Islet of Langerhans (tissue), 1 donor: ENCODE measurements around the gene ELP4.

ENCODE experiments used
- FAIRE-seq: peaks from one replicate; lab custom pipeline; 2011; peaks lifted over from hg19 to GRCh38; lab: Jason Lieb, UNC

Gene ELP4

GRCh38 chr11:31780078-31780477 lies 270.5 kb downstream of the ELP4 start:
- no peak for FAIRE-seq

- FAIRE-seq = peak; percentile 97
Measured at GRCh38 chr11:31780480-31780971, 271.0 kb downstream of the ELP4 start.

GRCh38 chr11:31782257-31782656 lies 272.7 kb downstream of the ELP4 start:
- no peak for FAIRE-seq

DNA sequence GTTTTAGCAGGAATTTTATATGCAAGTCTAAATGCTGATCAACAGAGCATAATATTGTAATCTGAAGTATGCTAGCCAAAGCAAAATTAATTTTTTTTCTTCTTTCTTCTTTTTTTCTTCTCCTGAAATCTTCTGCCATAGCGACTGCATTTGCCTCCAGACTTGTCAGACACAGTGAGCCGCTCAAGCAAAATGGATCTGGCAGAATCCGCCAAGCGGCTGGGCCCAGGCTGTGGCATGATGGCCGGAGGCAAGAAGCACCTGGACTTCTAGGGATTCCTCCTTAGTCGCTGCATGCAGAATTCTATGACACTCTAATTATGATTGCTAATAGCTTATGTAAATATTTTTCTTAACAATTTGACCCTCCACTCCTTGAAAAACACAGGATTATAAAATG lies 273.7 kb downstream of the ELP4 start:
- FAIRE-seq = peak; percentile 53

DNA sequence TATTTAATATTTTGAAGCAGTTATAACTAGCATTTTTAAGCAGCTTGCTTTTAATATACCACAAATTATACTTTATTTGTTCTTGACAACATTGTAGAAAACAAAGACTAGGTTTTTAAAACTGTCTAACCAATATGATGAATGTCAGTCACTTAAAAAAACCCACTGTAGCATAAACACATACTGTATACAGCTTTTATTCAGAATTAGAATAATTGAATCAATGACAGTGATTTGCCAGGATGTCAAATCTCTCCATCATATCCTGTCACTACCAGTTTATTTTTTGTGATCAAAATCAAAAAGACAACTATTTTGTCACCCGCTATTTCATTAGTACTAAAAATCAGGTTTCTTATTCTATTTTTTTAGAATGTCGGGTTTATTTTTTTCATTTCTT lies 275.0 kb downstream of the ELP4 start:
- FAIRE-seq = no peak

DNA sequence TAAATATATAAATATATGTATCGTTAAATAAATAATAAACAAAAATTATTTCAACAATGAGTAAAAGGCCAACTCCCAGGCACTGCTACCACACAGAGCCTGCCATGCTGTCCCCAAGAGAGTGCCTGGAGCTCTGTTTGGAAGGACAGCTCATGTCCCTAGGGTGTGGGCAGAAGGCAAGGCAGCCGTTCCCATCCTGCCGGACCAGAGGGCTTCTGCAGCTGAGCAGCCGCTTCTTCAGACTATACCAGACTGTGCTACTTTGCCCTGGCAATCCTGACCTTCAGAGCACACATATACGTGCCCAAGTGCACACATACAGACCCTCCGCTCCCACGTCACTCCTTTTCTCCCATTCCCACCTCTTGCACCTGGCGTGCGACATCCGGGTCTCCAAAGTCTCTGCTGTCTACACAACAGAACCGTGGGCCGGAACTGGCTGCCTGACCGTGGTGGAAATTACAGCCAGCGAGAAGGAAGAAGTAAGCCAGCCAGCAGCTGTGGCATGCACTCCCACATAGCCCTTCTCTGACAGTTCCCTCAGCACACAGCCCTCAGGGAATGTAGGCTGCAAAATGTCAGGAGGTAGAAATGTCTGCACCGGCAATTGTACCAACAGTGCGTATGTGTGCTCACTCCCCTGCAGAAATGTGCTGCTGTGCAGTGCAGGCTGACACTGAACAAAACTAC lies 277.6 kb downstream of the ELP4 start:
- FAIRE-seq = no peak

GRCh38 chr11:31788085-31788484 lies 278.5 kb downstream of the ELP4 start:
- no peak for FAIRE-seq

DNA sequence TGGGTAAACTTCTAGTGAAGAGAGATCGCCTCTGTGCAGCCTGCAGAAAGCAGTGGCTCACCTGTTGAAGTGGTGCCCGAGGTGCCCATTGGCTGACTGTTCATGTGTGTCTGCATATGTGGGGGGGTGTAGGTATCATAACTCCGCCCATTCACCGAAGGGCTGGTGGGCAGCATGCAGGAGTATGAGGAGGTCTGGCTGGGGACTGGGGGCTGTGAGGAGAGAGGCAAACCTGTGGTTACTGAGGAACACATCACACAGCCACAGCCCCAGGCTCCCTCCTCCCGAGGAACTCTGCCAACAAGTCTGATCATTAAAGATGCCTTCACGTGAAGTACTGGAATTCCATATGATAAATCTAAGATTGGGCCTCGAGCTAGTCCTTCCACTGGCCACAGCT lies 281.1 kb downstream of the ELP4 start:
- no peak for FAIRE-seq

DNA sequence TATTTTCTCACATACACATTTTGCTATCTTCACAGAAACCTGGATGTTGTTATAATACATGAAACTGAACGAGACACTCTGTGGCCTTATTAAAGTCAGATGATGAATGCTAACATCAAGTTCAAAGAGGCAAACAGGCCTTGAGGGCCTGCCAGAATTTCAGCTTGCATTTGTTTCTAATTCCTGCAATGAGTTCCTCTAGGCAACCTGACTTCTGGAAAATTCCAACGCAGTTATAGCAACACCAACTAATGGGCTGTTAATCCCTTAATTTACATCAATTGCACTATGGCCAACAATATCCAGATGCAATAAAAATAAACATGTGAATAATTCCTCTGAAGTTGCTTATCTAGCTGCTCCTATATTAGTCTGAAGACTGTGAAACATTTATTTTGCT lies 282.5 kb downstream of the ELP4 start:
- FAIRE-seq = no peak

GRCh38 chr11:31792456-31792855 lies 282.9 kb downstream of the ELP4 start:
- no peak for FAIRE-seq

- FAIRE-seq = no peak
Measured at GRCh38 chr11:31793264-31793663, 283.7 kb downstream of the ELP4 start.

GRCh38 chr11:31794548-31794947 lies 285.0 kb downstream of the ELP4 start:
- FAIRE-seq = no peak

- no peak for FAIRE-seq
Measured at GRCh38 chr11:31795706-31796498, 286.3 kb downstream of the ELP4 start.

DNA sequence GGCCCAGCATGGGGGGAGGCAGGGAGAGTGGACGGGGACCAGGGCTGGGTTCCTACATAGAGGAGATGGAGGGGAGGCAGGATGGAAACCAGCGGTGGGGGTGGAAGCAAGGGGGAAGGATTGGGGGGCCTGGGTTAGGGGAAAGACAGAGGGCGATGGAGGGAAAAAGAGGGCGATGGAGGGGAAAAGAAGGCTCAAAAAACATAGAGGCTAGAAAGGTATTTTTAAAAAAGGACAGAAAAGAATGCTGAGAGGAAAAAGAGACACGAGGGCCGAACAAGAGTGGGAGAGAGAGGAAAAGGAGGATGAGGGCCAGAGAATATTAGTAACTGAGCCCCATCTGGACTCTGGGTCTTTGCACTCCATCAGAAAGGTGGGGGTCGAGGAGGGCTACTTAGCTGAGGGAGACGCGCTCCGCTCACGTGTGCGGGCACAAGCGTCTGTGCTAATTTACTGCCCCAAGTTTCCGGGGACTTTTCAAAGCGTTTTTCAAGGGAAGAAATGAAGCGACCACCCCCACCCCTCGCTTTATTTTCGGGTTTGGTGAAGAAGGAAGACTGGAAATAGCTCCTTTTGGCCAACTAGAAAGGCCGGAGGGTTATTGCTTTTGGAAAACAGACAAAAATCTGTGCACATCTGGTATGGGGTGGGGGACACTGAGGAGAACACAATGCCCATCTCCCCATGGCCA lies 287.1 kb downstream of the ELP4 start:
- no peak for FAIRE-seq

DNA sequence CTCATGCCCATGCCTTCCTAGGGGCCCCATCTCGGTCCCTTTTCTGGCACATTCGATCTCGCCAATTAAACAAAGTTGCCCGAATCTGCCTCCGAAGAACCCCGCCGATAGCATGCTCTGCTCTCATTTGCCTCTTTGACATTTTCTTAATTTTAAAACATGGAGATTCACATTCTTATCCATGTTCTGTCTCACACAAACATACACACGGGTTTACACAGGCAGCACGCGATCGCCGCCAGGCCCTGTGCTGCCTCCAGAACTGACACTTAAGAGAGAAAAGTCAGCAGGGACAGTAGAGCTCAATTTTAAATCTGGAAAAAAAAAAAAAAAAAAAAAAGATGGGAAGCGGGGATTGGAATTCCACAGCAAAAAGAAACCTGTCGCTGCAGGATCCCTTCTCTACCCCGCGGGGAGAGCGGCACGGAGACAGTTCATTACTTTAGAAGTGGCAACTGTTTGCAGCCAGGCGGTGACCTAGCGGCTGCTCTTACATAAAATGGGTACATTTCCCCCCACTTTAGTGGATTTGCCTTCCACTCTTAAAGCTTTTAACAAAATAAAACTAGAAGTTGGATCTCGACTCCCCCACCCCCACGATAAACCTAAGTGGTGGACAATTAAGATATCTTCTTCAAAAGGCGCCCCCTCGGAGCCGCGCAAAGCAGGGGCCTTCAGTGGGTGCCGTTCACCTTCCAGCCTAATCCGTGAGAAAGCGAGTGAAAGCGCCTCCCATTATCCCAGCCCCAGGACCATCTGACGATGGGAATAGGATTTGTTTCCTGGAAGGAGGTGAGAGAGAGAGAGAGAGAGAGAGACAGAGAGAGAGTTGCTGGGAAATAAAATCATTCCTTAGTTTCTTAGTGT lies 287.9 kb downstream of the ELP4 start:
- FAIRE-seq = no peak

DNA sequence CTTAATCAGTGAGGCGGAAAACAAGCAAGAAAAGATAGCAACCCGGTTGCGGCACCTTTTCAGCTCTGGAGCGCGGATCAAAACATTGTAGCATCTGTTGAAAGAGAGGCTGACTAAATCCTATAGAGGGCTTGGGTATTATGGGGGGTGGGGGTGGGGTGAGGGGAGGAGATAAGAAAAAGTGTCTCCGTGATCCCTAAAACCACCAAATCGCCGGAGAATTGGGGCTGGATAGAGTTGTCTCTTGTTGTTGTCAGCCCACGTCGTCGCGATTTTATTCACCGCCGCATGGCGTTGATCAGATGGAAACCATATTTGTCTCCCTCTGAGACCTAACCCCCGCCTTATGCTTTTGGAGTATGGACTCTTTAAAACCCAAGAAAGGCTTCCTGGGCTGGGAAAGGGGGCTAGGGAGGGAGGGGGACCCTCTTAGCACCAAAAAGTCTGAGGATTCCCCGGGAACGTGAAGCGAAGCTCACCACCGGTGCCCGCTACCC lies 288.5 kb downstream of the ELP4 start:
- FAIRE-seq = no peak

DNA sequence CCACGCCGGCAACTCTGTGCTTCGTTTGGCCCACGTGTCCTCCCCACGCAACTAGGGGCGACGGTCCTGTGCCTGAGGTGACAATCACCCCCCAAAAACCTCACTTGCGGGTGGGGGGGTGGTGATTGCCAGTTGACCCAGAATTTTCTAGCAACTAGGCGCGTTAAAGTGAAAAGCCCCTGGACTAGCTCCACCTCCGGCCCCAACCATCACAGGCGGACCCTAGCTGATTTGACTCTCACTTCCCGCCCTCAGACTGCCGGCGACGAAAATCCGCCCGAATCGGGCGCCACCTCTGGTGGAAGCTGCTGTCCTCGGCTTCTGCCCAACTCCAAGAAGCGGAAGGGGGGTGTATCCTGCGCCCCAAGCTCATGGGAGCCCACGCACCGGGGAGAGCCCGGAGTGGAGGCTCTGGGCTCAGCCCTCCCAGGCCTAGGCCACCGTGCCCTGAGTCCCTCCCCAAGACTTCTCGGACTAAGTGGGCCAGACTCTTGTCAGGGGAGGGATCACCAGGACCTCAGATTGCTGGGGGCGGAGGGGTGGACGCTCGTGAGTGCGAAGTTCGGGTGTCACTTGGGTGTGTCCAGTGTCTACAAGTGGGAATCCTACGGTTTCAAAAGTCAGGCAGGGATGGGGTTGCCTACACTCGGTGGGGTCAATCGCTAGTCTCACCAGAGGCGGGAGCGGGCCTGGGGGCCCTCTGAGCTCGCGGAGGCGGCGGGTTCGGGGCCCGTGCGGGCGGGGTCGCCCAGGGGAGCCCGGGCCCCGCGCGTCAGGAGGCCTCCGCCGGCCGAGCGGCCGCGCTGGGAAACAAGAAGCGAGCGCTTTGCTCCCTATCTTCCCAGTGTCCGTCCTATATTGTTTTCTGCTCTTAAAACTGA lies 289.2 kb downstream of the ELP4 start:
- FAIRE-seq = no peak

DNA sequence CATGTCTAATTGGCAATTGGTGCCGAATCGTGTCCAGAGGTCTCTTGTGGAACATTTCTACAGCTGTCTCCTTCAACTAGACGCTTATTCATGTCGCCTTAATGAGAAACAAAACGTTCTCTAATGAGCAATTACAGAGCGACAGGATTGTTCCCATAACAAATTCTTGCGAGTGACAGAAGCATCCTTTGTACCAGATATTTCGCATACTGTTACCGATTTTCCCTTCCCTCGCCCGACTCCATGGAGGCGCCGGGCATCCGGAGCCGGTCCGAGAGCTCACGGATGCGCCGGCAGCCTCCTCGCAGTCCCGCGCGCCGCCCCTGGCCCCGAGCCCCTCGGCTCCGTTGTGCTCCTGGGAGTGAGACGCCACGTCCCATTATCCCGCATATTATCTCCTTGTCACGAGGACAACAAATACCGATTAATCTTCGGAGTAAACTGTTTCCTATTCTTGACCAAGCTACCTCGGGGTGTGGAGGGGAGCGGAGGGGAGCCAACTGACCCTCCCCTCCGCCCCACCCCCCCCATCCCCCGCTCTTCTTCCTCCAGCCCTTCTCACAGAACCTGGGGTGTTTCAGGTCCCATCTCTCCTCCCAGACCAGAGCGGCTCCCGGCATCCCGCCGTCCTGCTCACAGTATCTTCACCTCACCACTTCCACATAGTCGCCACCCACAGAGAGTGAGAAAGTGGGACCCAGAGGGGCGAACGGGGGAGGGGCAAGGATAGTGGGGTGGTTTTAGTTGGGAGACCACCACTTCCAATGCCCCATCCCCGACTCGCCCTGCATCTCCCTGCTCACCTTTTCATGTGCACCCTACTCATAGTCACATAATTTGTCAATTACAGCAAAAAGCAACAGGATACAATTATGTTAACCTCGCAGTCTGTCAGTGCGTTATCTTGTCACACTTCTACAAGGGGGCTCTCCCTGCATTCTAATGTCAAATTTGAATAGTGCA lies 290.1 kb downstream of the ELP4 start:
- no peak for FAIRE-seq

DNA sequence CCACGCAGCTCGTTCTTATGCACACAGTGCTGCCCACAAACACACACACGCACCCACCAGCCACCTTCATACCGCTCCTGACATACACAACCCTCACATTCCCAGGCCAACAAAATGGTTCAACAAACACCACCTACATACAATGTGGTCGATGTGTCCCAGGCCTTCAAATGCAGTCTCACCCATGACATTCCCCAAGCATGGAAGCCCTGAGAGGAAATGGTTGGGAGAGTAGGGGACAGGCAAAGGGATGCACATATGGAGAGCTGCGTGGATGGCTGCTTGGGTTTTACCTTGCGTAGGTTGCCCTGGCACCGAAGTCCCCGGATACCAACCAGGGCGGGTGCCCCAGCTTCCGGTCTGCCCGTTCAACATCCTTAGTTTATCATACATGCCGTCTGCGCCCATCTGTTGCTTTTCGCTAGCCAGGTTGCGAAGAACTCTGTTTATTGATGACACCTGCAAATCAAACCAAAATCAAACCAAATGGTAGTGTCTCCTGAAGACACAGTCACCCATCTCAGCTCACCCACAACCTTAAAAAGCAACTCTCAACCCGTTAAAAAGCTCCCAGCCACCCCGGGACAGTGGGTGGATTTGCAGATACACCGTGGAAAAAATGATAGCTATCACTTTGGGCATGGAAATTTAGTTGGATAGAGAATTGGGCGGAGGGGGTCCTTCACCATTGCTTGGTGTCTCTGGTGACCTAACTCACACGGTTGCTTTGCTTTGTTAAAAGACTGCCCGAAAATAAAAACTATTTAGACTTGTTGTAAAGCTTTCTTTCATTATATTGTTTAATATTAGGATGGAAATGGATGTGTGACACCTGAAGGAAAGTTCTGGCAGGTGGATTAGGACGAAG lies 291.1 kb downstream of the ELP4 start:
- no peak for FAIRE-seq
